ENCODE results near the gene NBEAL2. TPM values are rescaled to one million over a fixed set of nuclear protein-coding genes. Genes with fewer than 3 reads are reported as not detected.

Gene NBEAL2
- total RNA-seq, 1 donor from 2014 or later: 14.8 TPM

DNA sequence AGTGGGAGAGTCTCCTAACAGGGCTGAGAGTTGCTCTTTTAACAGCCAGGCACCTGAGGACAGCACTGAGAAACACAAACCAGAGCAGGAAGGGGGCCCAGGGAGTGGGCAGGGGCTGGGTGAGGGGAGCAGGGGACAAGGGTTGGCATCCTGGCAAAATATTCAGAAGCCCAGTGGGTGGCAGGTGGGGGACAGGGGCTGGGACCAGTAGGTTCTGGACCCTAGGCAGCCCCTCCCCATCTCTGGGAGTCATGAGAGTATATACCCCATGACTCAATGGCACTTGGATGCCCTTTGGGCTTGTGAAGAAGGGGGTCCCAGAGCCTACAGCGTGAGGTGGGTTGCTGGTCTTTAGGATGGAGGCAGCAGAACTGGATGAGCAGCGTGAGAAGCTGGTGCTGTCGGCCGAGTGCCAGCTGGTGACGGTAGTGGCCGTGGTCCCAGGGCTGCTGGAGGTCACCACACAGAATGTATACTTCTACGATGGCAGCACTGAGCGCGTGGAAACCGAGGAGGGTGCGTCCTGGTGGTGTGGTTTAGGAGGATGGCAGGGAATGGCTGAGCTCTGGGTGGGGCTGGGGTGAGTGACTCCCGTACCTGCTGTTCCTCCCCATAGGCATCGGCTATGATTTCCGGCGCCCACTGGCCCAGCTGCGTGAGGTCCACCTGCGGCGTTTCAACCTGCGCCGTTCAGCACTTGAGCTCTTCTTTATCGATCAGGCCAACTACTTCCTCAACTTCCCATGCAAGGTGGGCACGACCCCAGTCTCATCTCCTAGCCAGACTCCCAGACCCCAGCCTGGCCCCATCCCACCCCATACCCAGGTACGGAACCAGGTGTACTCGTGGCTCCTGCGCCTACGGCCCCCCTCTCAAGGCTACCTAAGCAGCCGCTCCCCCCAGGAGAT is 24.2 kb downstream of the NBEAL2 start:
- Histone ChIP-seq H4K20me1 (ENCODE audit: insufficient read depth, low read length) (no peaks in the 10 kb centered on the region), H3K4me3 (ENCODE audit: insufficient read depth, low read depth, low read length) (no peak overlapping the region), H3K27me3 (ENCODE audit: insufficient read depth, low read length) (no peaks in the 10 kb centered on the region), H3K9ac (ENCODE audit: low read length) (no peak overlapping the region), H3K27ac (ENCODE audit: low read depth, low read length) (no peak overlapping the region), H3K79me2 (ENCODE audit: insufficient read depth, low read length) (no peaks in the 10 kb centered on the region), H3K4me1 (ENCODE audit: insufficient read depth, low read length) (no peaks in the 10 kb centered on the region), H3K4me2 (ENCODE audit: low read length) (no peak overlapping the region), H3K36me3 (ENCODE audit: insufficient read depth, low read length) (no peaks in the 10 kb centered on the region), H3K9me3 (ENCODE audit: insufficient read depth, low read depth, low read length) (no peaks in the 10 kb centered on the region), H2AFZ (ENCODE audit: low read depth, low read length) (no peak overlapping the region)
- Mint-ChIP-seq H3K27me3 (ENCODE audit: low read depth, unreplicated experiment) (peaks cover 3% of the 10 kb centered on the region), H3K9me3 (ENCODE audit: unreplicated experiment) (peaks cover 2% of the 10 kb centered on the region), H3K36me3 (ENCODE audit: low read depth, unreplicated experiment) (peaks cover 18% of the 10 kb centered on the region), H3K27ac (ENCODE audit: unreplicated experiment) (no peak overlapping the region), H3K4me1 (ENCODE audit: low read depth, unreplicated experiment) (peaks cover 1% of the 10 kb centered on the region), H3K4me3 (ENCODE audit: unreplicated experiment) (no peak overlapping the region)
- no peak for TF ChIP-seq EZH2 (IDR thresholded peaks at IDR 0.05; ENCODE audit: insufficient read depth, low read length)
- TF ChIP-seq, protein P1, sequence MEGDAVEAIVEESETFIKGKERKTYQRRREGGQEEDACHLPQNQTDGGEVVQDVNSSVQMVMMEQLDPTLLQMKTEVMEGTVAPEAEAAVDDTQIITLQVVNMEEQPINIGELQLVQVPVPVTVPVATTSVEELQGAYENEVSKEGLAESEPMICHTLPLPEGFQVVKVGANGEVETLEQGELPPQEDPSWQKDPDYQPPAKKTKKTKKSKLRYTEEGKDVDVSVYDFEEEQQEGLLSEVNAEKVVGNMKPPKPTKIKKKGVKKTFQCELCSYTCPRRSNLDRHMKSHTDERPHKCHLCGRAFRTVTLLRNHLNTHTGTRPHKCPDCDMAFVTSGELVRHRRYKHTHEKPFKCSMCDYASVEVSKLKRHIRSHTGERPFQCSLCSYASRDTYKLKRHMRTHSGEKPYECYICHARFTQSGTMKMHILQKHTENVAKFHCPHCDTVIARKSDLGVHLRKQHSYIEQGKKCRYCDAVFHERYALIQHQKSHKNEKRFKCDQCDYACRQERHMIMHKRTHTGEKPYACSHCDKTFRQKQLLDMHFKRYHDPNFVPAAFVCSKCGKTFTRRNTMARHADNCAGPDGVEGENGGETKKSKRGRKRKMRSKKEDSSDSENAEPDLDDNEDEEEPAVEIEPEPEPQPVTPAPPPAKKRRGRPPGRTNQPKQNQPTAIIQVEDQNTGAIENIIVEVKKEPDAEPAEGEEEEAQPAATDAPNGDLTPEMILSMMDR (IDR thresholded peaks at IDR 0.05; ENCODE audit: insufficient read depth, low read depth, low read length): no peak
- FAIRE-seq (no peak), DNase-seq (ENCODE audit: low read depth) (no peak)

- no peak overlapping the region for H3K9ac ChIP-seq (ENCODE audit: low read length)
- Mint-ChIP-seq H3K9me3 (ENCODE audit: unreplicated experiment) (peaks cover 2% of the 10 kb centered on the region), H3K27ac (ENCODE audit: unreplicated experiment) (no peak overlapping the region), H3K27me3 (ENCODE audit: low read depth, unreplicated experiment) (peaks cover 3% of the 10 kb centered on the region), H3K36me3 (ENCODE audit: low read depth, unreplicated experiment) (peaks cover 18% of the 10 kb centered on the region), H3K4me3 (ENCODE audit: unreplicated experiment) (no peak overlapping the region), H3K4me1 (ENCODE audit: low read depth, unreplicated experiment) (peaks cover 1% of the 10 kb centered on the region)
- H4K20me1 ChIP-seq (ENCODE audit: insufficient read depth, low read length): no peaks in the 10 kb centered on the region
- H3K9me3 ChIP-seq (ENCODE audit: insufficient read depth, low read depth, low read length): no peaks in the 10 kb centered on the region
- TF ChIP-seq, protein P1 (IDR thresholded peaks at IDR 0.05; ENCODE audit: insufficient read depth, low read depth, low read length): no peak
- no peak for TF ChIP-seq EZH2 (IDR thresholded peaks at IDR 0.05; ENCODE audit: insufficient read depth, low read length)
- no peaks in the 10 kb centered on the region for H3K79me2 ChIP-seq (ENCODE audit: insufficient read depth, low read length)
- H3K4me2 ChIP-seq (ENCODE audit: low read length): no peak overlapping the region
- no peak for FAIRE-seq
- no peak overlapping the region for H3K4me3 ChIP-seq (ENCODE audit: insufficient read depth, low read depth, low read length)
- no peaks in the 10 kb centered on the region for H3K27me3 ChIP-seq (ENCODE audit: insufficient read depth, low read length)
- no peak overlapping the region for H3K27ac ChIP-seq (ENCODE audit: low read depth, low read length)
- peaks cover 2% of the 10 kb centered on the region for H3K4me1 ChIP-seq (ENCODE audit: insufficient read depth, low read length)
- no peaks in the 10 kb centered on the region for H3K36me3 ChIP-seq (ENCODE audit: insufficient read depth, low read length)
- no peak for DNase-seq (ENCODE audit: low read depth)
- H2AFZ ChIP-seq (ENCODE audit: low read depth, low read length): no peak overlapping the region
Observed at GRCh38 chr3:47004369-47005211, 25.1 kb downstream of the NBEAL2 start.

Data from astrocyte (in vitro differentiated cells and primary cell).